ENCODE measurements around the gene CCIN. TPM values are rescaled to one million over a fixed set of nuclear protein-coding genes. Genes with fewer than 3 reads are reported as not detected.

CCIN gene
- total RNA-seq, 1 experiment from 2014 or later = 0.13 TPM

DNA sequence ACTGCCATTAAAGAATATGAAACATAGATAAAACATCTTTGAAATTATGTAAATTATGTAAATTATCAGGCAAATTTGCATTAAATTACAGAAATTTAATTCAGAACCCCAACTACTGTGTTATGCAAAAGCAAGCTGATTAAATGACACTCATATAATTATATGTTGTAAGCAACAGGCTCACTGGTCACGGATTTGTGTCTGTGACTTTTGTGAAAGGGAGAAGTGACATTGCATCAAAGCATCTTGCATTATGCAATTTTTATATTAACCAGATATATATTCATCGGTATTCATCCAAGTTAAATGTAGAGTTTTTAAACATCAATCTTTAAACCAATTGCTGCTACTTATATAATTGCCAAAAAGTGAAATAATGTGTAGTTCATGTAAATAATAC is 45.7 kb upstream of the CCIN start:
- Histone ChIP-seq H3K4me1 (ENCODE audit: control insufficient read depth, insufficient read depth, low read length) (no peaks in the 10 kb centered on the region), H3K9me3 (ENCODE audit: control insufficient read depth, insufficient read depth, low read depth, low read length) (no peaks in the 10 kb centered on the region), H3K27me3 (ENCODE audit: control insufficient read depth, insufficient read depth, low read length) (no peaks in the 10 kb centered on the region), H3K27ac (ENCODE audit: low read length) (no peak overlapping the region), H3K36me3 (ENCODE audit: control insufficient read depth, insufficient read depth, low read length) (no peaks in the 10 kb centered on the region), H3K4me3 (ENCODE audit: low read depth in 2 of 2, low read length in 2 of 2) (no peak overlapping the region)
- TF ChIP-seq POLR2AphosphoS5 (IDR thresholded peaks at IDR 0.05; ENCODE audit: low read depth, low read length) (no peak), CTCF (IDR thresholded peaks at IDR 0.05) (no peak), SIN3A (IDR thresholded peaks at IDR 0.05; ENCODE audit: borderline replicate concordance, insufficient read depth, low read depth, low read length) (no peak), TCF7L2 (IDR thresholded peaks at IDR 0.05; ENCODE audit: low read depth, low read length) (no peak), REST (IDR thresholded peaks at IDR 0.05; ENCODE audit: insufficient read depth in 1 of 2, low read depth in 2 of 2, low read length in 1 of 2) (no peak)
- intact Hi-C loops (cut with micrococcal nuclease; ENCODE audit: unreplicated experiment) = no loop called here
- ATAC-seq (no peak), DNase-seq (ENCODE audit: low read depth, low spot score) (no peak)
- POLR2A ChIA-PET = no interaction called here
- CTCF ChIA-PET = interaction anchor here (1.2 kb wide), 1 partner anchor 21 kb away, joined by 6 read pairs; no protein-coding TSS in a partner anchor
- BruUV-seq (replicated peaks) = no TSS peak
- in situ Hi-C loops (cut with HindIII; ENCODE audit: low pct_unique_long_range_greater_than_20kb, low sequenced_read_pairs) = no loop called here

DNA sequence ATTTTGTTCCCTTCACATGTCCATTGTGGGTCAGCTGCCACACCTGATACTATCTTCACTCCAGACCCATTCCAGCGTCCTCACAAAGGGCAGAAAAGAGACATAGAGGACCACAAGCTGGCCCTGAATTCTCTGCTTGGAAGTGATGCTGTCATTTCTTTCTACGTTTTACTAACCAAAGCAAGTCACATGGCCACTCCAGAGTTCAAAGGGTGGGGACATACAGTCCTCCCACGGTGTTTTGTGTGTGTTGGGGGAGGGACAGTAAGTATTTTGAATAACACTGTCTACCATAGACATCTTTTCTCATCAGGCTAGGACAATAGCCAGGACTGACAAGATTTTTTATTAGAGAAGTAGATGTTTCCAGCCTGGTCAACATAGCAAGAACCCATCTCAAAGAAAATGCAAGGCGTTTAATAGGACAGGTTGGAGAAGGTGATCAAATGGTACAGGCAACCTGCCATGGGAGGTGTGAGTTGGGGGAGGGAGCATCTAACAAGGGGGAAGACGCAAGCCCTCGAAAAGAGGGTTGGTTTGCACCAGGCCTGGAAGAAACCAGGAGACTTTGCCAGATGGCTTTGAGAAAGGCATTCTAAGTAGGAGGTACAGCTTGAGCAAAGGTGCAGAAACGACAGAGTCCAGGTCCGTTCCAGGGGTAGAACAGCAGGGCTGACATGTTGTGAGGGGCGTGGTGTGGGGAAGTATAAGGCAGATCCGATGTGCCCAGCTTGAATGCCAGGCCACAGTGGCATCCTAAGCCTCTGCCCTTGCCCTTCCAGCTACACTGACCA is 43.9 kb upstream of the CCIN start:
- CTCF ChIA-PET = no interaction called here
- intact Hi-C loops (cut with micrococcal nuclease; ENCODE audit: unreplicated experiment) = no loop called here
- Histone ChIP-seq H3K36me3 (ENCODE audit: control insufficient read depth, insufficient read depth, low read length) (no peaks in the 10 kb centered on the region), H3K9me3 (ENCODE audit: control insufficient read depth, insufficient read depth, low read depth, low read length) (no peaks in the 10 kb centered on the region), H3K27ac (ENCODE audit: low read length) (no peak overlapping the region), H3K4me1 (ENCODE audit: control insufficient read depth, insufficient read depth, low read length) (no peaks in the 10 kb centered on the region), H3K27me3 (ENCODE audit: control insufficient read depth, insufficient read depth, low read length) (no peaks in the 10 kb centered on the region), H3K4me3 (ENCODE audit: low read depth in 2 of 2, low read length in 2 of 2) (no peak overlapping the region)
- no peak for ATAC-seq
- DNase-seq (ENCODE audit: low read depth, low spot score) = no peak
- POLR2A ChIA-PET = interaction anchor here (0.5 to 0.6 kb wide), 2 partner anchors 35 to 57 kb away, joined by 3 to 13 read pairs; no protein-coding TSS in a partner anchor
- TF ChIP-seq SIN3A (IDR thresholded peaks at IDR 0.05; ENCODE audit: borderline replicate concordance, insufficient read depth, low read depth, low read length) (no peak), REST (IDR thresholded peaks at IDR 0.05; ENCODE audit: insufficient read depth in 1 of 2, low read depth in 2 of 2, low read length in 1 of 2) (no peak)
- BruUV-seq (replicated peaks) = no TSS peak
- in situ Hi-C loops (cut with HindIII; ENCODE audit: low pct_unique_long_range_greater_than_20kb, low sequenced_read_pairs) = no loop called here

Measured in Panc1 (cell line).